ENCODE measurements around the gene MAT1A. TPM values are rescaled to one million over a fixed set of nuclear protein-coding genes. Genes with fewer than 3 reads are reported as not detected.

The MAT1A gene
- total and polyA plus RNA-seq, 2 experiments from 2014 or later: 0.97 to 8.0 TPM

DNA sequence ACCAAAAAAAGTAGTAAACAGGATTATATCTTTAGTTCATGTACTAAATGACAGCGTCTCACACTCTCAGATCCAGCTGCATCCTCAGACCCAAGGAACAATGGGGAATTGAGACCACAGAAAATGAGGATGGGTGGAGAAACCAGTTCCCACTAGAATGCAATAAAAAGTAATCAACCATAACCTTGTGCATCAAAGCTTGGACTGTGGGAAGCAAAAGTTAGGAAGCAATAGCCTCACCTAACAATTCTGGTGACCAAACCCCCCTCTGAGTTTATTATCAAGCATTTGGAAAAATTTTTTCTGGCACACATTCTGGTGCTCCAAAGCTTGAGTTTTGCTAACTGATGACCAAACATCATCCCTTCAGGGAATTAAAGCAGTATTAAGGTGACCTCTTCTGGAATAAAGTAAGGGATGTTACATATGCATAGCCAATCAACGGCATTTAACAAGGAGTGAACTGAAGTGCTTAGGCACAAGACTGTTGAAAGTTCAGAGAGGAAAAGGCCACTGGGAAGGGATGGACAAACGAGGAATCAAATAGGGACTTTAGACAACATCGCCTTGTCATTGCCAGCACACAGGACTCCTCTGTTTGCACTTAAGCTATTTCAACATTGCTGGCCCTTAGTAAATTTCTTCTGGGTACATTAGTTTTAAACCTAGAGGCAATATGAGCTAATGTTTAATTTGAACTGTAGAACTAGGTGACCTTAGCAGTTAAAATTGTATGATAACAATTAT lies 1.2 kb upstream of the MAT1A start:
- Histone ChIP-seq H3F3A (replicated peaks; ENCODE audit: low read depth) (no peaks in the 10 kb centered on the region), H4K20me1 (replicated peaks; ENCODE audit: insufficient read depth) (no peaks in the 10 kb centered on the region), H3K4me1 (ENCODE audit: insufficient read depth) (0 out of 2 replicates have a peak, but pooled peaks cover 8% of the 10 kb centered on the region), H3K79me2 (replicated peaks; ENCODE audit: insufficient read depth) (no peaks in the 10 kb centered on the region), H3K4me2 (peak overlapping the region; percentile 31; the same call in 1 of the 2 replicates), H3K27ac (ENCODE audit: low read depth) (no peak overlapping the region), H3K27me3 (ENCODE audit: insufficient read depth) (no peaks in the 10 kb centered on the region), H3K36me3 (ENCODE audit: insufficient read depth) (no peaks in the 10 kb centered on the region), H3K9me2 (ENCODE audit: insufficient read depth) (peaks cover 12% of the 10 kb centered on the region; the same call in 1 of the 2 replicates), H3K4me3 (no peak overlapping the region), H2AFZ (peak overlapping the region; percentile 84; the same call in 1 of the 2 replicates)
- no peak for TF ChIP-seq ZNF462 (CRISPR knock-in tag; IDR thresholded peaks at IDR 0.05)
- TF ChIP-seq ZNF114 (CRISPR knock-in tag; IDR thresholded peaks at IDR 0.05): no peak
- no peak for TF ChIP-seq CREB1 (CRISPR knock-in tag; IDR thresholded peaks at IDR 0.05; ENCODE audit: low read depth)
- TF ChIP-seq, protein P1, sequence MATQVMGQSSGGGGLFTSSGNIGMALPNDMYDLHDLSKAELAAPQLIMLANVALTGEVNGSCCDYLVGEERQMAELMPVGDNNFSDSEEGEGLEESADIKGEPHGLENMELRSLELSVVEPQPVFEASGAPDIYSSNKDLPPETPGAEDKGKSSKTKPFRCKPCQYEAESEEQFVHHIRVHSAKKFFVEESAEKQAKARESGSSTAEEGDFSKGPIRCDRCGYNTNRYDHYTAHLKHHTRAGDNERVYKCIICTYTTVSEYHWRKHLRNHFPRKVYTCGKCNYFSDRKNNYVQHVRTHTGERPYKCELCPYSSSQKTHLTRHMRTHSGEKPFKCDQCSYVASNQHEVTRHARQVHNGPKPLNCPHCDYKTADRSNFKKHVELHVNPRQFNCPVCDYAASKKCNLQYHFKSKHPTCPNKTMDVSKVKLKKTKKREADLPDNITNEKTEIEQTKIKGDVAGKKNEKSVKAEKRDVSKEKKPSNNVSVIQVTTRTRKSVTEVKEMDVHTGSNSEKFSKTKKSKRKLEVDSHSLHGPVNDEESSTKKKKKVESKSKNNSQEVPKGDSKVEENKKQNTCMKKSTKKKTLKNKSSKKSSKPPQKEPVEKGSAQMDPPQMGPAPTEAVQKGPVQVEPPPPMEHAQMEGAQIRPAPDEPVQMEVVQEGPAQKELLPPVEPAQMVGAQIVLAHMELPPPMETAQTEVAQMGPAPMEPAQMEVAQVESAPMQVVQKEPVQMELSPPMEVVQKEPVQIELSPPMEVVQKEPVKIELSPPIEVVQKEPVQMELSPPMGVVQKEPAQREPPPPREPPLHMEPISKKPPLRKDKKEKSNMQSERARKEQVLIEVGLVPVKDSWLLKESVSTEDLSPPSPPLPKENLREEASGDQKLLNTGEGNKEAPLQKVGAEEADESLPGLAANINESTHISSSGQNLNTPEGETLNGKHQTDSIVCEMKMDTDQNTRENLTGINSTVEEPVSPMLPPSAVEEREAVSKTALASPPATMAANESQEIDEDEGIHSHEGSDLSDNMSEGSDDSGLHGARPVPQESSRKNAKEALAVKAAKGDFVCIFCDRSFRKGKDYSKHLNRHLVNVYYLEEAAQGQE (IDR thresholded peaks at IDR 0.05; ENCODE audit: unreplicated experiment): no peak
- TF ChIP-seq POLR2AphosphoS5 (IDR thresholded peaks at IDR 0.05; ENCODE audit: low read depth): no peak
- no peak for TF ChIP-seq JUNB (IDR thresholded peaks at IDR 0.05; ENCODE audit: unreplicated experiment)
- no peak for TF ChIP-seq ETS1 (IDR thresholded peaks at IDR 0.05)
- no peak for TF ChIP-seq EZH2phosphoT487 (IDR thresholded peaks at IDR 0.05; ENCODE audit: unreplicated experiment)
- no peak for TF ChIP-seq EZH2 (IDR thresholded peaks at IDR 0.05; ENCODE audit: low read depth, unreplicated experiment)
- no peak for TF ChIP-seq NANOG (IDR thresholded peaks at IDR 0.05; ENCODE audit: borderline replicate concordance)
- no peak for TF ChIP-seq ZNF331 (CRISPR knock-in tag; IDR thresholded peaks at IDR 0.05; ENCODE audit: low read depth)
- TF ChIP-seq, protein P2, sequence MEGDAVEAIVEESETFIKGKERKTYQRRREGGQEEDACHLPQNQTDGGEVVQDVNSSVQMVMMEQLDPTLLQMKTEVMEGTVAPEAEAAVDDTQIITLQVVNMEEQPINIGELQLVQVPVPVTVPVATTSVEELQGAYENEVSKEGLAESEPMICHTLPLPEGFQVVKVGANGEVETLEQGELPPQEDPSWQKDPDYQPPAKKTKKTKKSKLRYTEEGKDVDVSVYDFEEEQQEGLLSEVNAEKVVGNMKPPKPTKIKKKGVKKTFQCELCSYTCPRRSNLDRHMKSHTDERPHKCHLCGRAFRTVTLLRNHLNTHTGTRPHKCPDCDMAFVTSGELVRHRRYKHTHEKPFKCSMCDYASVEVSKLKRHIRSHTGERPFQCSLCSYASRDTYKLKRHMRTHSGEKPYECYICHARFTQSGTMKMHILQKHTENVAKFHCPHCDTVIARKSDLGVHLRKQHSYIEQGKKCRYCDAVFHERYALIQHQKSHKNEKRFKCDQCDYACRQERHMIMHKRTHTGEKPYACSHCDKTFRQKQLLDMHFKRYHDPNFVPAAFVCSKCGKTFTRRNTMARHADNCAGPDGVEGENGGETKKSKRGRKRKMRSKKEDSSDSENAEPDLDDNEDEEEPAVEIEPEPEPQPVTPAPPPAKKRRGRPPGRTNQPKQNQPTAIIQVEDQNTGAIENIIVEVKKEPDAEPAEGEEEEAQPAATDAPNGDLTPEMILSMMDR (conservative IDR thresholded peaks at IDR 0.05; ENCODE audit: low read depth in 2 of 2): no peak
- no peak for TF ChIP-seq STAT1 (IDR thresholded peaks at IDR 0.05; ENCODE audit: unreplicated experiment)
- ATAC-seq: no peak
- H3K27ac Mint-ChIP-seq: no peak overlapping the region
- H3K4me1 Mint-ChIP-seq: peaks cover 9% of the 10 kb centered on the region
- H3K9me3 Mint-ChIP-seq: no peaks in the 10 kb centered on the region
- DNase-seq (ENCODE audit: low spot score): no peak
- no peak overlapping the region for H3K4me3 Mint-ChIP-seq
- H3K36me3 Mint-ChIP-seq (ENCODE audit: low read depth): no peaks in the 10 kb centered on the region
- peaks cover 8% of the 10 kb centered on the region for H3K27me3 Mint-ChIP-seq (ENCODE audit: insufficient read depth, low read depth, poor library complexity)
